GM12891 (cell line): Measurements from ENCODE around the gene ARHGAP8.

Source experiments
- POLR2A ChIP-seq: IDR thresholded peaks from 2 replicates; pipeline ENCODE4 v1.6.1; 2011; ENCODE audit warnings: low read depth, low read length, control low read depth
- POLR2AphosphoS5 ChIP-seq: IDR thresholded peaks from 2 replicates; pipeline ENCODE4 v1.6.1; 2011; ENCODE audit warnings: low read depth, low read length, control low read depth
- SPI1 ChIP-seq: IDR thresholded peaks from 2 replicates; pipeline ENCODE4 v1.6.1; 2011; ENCODE audit warnings: low read depth, low read length, control low read depth
- TAF1 ChIP-seq: IDR thresholded peaks from 2 replicates; pipeline ENCODE4 v1.6.1; 2011; ENCODE audit warnings: low read depth, low read length, control low read depth

DNA sequence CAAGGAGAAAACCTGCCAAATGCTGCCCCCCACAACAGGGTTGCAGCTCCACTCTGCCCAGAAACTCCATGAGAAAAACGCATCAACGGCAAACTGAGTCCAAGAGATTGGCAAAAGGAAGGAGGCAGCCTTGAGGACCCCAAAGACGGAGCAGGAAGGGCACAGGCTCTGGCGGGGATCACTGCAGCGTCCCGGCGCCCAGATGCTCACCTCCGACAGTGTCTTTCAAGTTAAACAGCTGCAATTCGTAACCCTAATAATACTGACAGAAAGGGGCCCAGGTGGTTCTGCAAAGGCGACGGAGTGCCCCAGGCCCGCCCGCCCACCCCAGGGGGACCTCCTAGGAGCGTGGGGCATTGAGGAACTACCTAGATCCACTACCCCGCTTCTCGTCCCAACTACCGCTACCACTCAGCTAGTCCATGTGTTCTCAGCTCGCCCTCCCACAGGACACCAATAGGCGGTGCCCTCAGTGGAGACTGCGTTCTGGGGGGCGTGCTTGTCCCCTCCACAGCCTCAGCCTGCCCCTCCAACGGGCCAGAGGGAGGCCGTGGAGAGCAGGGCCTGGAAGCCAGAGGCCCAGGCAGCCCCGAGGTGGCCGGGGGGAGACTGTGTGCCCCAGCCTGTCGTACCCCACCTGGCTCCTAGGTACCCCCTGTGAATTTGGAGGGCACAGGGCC, 130.0 kb downstream of the ARHGAP8 start:
- TF ChIP-seq POLR2A (no peak), POLR2AphosphoS5 (no peak), SPI1 (no peak), TAF1 (no peak)
